Measurements from ENCODE around the gene ZNF563.

GRCh38 chr19:12287958-12288500 is 45.4 kb downstream of the ZNF563 start:
- TF ChIP-seq CTCF (IDR thresholded peaks at IDR 0.05 in 2 of 3, conservative IDR thresholded peaks at IDR 0.05 in 1 of 3; ENCODE audit: borderline replicate concordance in 1 of 3, insufficient read depth in 1 of 3, low read depth in 2 of 3, low read length in 2 of 3) (no peak), ZBTB33 (IDR thresholded peaks at IDR 0.05; ENCODE audit: extremely low read depth, insufficient replicate concordance, low read length) (no peak), MAX (IDR thresholded peaks at IDR 0.05) (no peak), REST (IDR thresholded peaks at IDR 0.05; ENCODE audit: low read depth) (no peak), POLR2A (IDR thresholded peaks at IDR 0.05; ENCODE audit: borderline replicate concordance, extremely low read depth, insufficient read depth, insufficient read length) (no peak), EZH2 (IDR thresholded peaks at IDR 0.05) (no peak), ELF1 (IDR thresholded peaks at IDR 0.05; ENCODE audit: borderline replicate concordance, low read depth) (no peak), EGR1 (IDR thresholded peaks at IDR 0.05; ENCODE audit: low read depth) (no peak), YY1 (IDR thresholded peaks at IDR 0.05; ENCODE audit: extremely low read depth, insufficient replicate concordance, low read depth, low read length) (no peak), JUND (IDR thresholded peaks at IDR 0.05) (no peak), POLR2AphosphoS5 (IDR thresholded peaks at IDR 0.05; ENCODE audit: low read depth, low read length) (no peak), CEBPB (IDR thresholded peaks at IDR 0.05; ENCODE audit: low read depth) (no peak)

Data from HCT116 (cell line).